Rectal smooth muscle tissue (tissue), 1 donor: ENCODE measurements around the gene NUP98.
A peak's percentile ranks its signal among the peaks of the same experiment; 100 is the strongest.
"Not testable (repeated sequence)": the region's sequence is repeated elsewhere in the genome, so short reads cannot be mapped to it uniquely, and the experiment has no call there.

ENCODE experiments used
- H3K27ac ChIP-seq: one replicate; pipeline ENCODE4 v1.7.0; 2013; ENCODE audit warnings: low read depth, low read length, inconsistent platforms
- H3K27me3 ChIP-seq: one replicate; pipeline ENCODE4 v1.7.0; 2013; ENCODE audit warnings: low read length; ENCODE audit not compliant: control insufficient read depth, insufficient read depth
- H3K36me3 ChIP-seq: one replicate; pipeline ENCODE4 v1.7.0; 2013; ENCODE audit warnings: low read length; ENCODE audit not compliant: control insufficient read depth, insufficient read depth
- H3K4me1 ChIP-seq: one replicate; pipeline ENCODE4 v1.7.0; 2013; ENCODE audit warnings: low read length; ENCODE audit not compliant: control insufficient read depth, insufficient read depth
- H3K4me3 ChIP-seq: one replicate; pipeline ENCODE4 v1.7.0; 2013; ENCODE audit warnings: low read length
- H3K9ac ChIP-seq: one replicate; pipeline ENCODE4 v1.7.0; 2013; ENCODE audit warnings: low read length

Gene NUP98

DNA sequence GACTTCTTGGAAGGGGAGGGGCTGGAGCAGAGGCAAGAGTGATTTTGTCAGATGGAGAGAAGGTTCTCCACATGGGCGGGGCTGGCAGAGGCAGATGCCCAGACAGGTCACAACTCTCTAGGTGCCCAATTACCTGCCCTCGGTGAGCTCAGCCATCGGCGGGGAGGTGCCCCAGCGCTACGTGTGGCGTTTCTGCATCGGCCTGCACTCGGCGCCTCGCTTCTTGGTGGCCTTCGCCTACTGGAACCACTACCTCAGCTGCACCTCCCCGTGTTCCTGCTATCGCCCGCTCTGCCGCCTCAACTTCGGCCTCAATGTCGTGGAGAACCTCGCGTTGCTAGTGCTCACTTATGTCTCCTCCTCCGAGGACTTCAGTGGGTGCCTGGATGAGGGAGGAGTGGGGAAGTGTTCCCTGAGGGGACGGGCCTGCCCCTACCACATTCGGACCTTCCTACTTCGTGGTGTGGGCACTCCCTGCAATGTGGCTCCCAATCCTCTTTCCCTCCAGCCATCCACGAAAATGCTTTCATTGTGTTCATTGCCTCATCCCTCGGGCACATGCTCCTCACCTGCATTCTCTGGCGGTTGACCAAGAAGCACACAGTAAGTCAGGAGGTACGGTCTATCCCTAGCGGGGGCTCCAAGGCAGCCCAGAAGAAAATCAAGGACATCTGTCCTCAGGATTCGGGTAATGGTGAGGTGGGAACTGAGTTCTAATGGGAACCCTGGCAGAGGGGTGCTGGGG is 26.6 kb upstream of the NUP98 start:
- Histone ChIP-seq H3K36me3 (peaks cover 26% of the 10 kb centered on the region), H3K4me1 (no peaks in the 10 kb centered on the region), H3K9ac (no peak overlapping the region), H3K27me3 (no peaks in the 10 kb centered on the region), H3K4me3 (no peak overlapping the region), H3K27ac (no peak overlapping the region)

GRCh38 chr11:3823303-3823702 is 25.9 kb upstream of the NUP98 start:
- no peak overlapping the region for H3K9ac ChIP-seq
- H3K4me1 ChIP-seq = no peaks in the 10 kb centered on the region
- H3K4me3 ChIP-seq = no peak overlapping the region
- peaks cover 26% of the 10 kb centered on the region for H3K36me3 ChIP-seq
- no peak overlapping the region for H3K27ac ChIP-seq
- H3K27me3 ChIP-seq = no peaks in the 10 kb centered on the region

DNA sequence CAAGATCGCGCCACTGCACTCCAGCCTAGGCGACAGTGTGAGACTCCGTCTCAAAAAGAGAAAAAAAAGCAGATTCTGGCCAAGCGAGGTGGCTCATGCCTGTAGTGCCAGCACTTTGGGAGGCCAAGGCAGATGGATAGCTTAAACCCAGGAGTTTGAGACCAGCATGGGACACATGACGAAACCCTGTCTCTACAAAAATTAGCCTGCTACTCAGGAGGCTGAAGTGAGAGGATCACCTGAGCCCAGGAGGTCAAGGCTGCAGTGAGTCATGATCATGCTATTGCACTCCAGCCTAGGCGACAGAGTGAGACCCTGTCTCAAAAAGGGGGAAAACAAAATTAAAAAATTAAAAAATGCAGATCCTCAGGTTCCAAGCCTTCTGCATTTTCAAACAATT is 25.0 kb upstream of the NUP98 start:
- H3K27ac ChIP-seq = no peak overlapping the region
- peaks cover 16% of the 10 kb centered on the region for H3K36me3 ChIP-seq
- no peak overlapping the region for H3K4me3 ChIP-seq
- H3K4me1 ChIP-seq = no peaks in the 10 kb centered on the region
- H3K27me3 ChIP-seq = no peaks in the 10 kb centered on the region
- no peak overlapping the region for H3K9ac ChIP-seq

DNA sequence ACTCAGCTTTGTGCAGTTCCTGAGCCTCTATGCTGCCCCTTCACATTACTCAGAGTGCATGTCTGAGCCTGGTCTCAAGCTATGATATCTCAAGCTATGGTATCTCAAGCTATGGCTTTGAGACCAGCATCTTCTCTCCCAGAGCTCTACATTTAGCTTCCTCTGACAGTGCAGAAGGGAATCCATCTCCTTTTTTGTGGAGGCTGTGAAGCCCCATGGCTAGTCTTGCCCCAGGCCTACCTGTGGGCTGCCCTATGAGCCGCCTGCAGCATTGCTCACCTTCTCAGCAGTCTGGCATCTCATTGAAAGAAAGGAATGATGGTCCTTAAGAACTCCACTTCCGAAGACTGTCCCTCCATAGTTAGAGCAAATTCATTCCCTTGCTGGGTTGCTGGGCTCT is 23.6 kb upstream of the NUP98 start:
- Histone ChIP-seq H3K4me3 (no peak overlapping the region), H3K27me3 (no peaks in the 10 kb centered on the region), H3K27ac (no peak overlapping the region), H3K9ac (no peak overlapping the region), H3K36me3 (peaks cover 9% of the 10 kb centered on the region), H3K4me1 (no peaks in the 10 kb centered on the region)

DNA sequence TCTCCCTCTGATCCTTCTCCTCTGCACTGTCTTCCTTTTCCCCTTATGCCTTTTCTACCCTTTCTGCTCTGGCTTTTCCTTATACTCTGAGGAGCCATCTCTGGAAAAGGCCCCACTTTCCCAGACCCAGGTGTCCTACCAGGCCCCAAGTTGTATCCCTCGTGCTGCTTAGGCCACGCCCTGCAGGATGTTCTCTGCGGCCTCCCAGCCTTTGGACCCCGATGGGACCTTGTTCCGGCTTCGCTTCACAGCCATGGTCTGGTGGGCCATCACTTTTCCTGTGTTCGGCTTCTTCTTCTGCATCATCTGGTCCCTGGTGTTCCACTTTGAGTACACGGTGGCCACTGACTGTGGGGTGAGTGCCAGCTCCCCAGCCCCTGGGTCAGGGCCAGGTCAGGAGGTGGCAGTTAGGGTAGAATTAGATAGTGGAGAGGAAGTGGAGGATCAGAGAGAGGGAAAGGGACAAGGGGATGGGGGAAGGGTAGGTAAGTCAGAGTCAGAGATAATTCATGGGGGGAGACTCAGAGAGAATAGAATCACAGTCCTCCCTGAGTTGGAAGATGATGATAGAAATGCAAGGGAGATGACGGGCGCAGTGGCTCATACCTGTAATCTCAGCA is 19.9 kb upstream of the NUP98 start:
- no peak overlapping the region for H3K27ac ChIP-seq
- H3K27me3 ChIP-seq = no peaks in the 10 kb centered on the region
- H3K4me3 ChIP-seq = no peak overlapping the region
- peaks cover 3% of the 10 kb centered on the region for H3K36me3 ChIP-seq
- no peaks in the 10 kb centered on the region for H3K4me1 ChIP-seq
- no peak overlapping the region for H3K9ac ChIP-seq

DNA sequence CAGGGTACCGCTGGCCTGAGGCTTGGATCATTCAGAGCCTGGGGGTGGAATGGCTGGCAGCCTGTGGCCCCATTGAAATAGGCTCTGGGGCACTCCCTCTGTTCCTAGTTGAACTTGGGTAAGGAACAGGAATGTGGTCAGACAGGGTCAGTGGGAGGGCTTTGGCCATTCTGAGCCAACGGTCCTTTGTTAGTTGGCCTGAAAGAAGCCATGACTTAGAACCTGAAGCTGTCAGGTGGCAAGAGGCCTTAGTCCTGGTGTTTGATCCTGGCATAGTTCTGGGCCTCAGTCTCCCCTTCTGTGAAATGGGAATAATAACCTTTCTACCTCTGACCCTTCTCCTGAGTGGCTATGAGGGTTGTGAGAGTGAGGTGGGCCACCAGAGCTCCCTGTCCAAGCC is 19.3 kb upstream of the NUP98 start:
- Histone ChIP-seq H3K4me3 (no peak overlapping the region), H3K4me1 (no peaks in the 10 kb centered on the region), H3K27ac (no peak overlapping the region), H3K36me3 (peaks cover 3% of the 10 kb centered on the region), H3K27me3 (no peaks in the 10 kb centered on the region), H3K9ac (no peak overlapping the region)

GRCh38 chr11:3815845-3816244 is 18.5 kb upstream of the NUP98 start:
- no peaks in the 10 kb centered on the region for H3K27me3 ChIP-seq
- peaks cover under 1% of the 10 kb centered on the region for H3K36me3 ChIP-seq
- no peaks in the 10 kb centered on the region for H3K4me1 ChIP-seq
- H3K27ac ChIP-seq = no peak overlapping the region
- no peak overlapping the region for H3K4me3 ChIP-seq
- H3K9ac ChIP-seq = no peak overlapping the region

- H3K36me3 ChIP-seq, H3K4me1 ChIP-seq, H3K27ac ChIP-seq, H3K9ac ChIP-seq, H3K27me3 ChIP-seq, H3K4me3 ChIP-seq: not testable (repeated sequence)
Measured at GRCh38 chr11:3814832-3815231, 17.5 kb upstream of the NUP98 start.

DNA sequence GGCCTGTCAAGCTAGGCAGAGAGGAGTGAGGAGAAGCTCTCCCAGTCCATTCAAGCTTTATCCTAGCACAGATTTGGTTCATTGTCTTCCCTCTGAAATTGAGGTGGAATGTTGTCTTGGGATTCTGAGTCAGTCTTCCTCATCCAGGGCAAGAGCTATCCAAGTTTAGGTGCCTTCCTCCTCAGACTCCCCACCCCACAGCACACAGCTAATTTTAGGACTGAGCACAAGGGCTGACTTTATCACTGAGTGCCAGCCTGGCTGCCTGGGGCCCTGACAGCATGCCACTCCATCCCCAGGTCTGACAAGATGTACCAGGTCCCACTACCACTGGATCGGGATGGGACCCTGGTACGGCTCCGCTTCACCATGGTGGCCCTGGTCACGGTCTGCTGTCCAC is 13.6 kb upstream of the NUP98 start:
- Histone ChIP-seq H3K36me3 (no peaks in the 10 kb centered on the region), H3K4me1 (peaks cover 3% of the 10 kb centered on the region), H3K27ac (no peak overlapping the region), H3K27me3 (no peaks in the 10 kb centered on the region), H3K9ac (no peak overlapping the region), H3K4me3 (no peak overlapping the region)

DNA sequence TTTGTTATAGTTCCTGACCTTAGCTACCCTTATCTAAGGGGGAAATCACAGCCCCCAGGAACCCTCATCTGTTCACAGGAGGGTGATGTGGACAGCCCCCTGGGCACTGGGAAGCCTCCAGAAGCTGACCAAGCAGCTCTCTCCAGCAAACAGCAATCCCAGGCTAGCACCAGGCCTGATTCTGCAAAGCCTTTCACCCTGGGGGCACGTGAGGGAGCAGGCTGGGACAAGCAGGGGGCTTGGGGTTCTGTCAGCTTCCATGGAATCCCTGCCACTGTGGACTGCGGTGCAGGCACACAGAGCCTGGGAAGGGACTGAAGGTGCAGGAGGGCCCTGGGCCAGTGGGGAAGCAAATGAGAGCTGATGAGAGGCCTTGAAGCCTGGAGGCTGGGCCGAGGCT is 13.1 kb upstream of the NUP98 start:
- Histone ChIP-seq H3K27ac (no peak overlapping the region), H3K36me3 (no peaks in the 10 kb centered on the region), H3K9ac (no peak overlapping the region), H3K4me1 (peaks cover 3% of the 10 kb centered on the region), H3K27me3 (no peaks in the 10 kb centered on the region), H3K4me3 (no peak overlapping the region)

DNA sequence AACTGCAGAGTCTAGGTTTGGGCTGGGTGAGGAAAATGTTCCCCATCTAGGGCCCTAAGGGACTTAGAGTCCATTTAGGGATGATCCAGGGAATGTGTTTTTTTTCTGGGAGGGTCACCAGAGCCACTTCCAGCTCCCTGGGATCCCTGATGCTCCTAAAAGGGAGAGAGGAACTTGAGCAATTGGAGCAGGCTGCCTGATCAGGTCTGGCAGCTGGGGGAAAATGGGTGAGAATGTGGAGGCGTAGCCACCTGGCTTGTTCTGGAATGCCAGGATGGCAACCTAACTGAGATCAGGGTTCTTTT is 12.2 kb upstream of the NUP98 start:
- Histone ChIP-seq H3K4me3 (no peak overlapping the region), H3K27ac (no peak overlapping the region), H3K36me3 (no peaks in the 10 kb centered on the region), H3K9ac (no peak overlapping the region), H3K4me1 (peaks cover 3% of the 10 kb centered on the region), H3K27me3 (no peaks in the 10 kb centered on the region)

- H3K4me1 ChIP-seq = peaks cover 3% of the 10 kb centered on the region
- H3K27ac ChIP-seq = no peak overlapping the region
- H3K27me3 ChIP-seq = no peaks in the 10 kb centered on the region
- peak overlapping the region; percentile 7 for H3K9ac ChIP-seq
- H3K36me3 ChIP-seq = no peaks in the 10 kb centered on the region
- H3K4me3 ChIP-seq = peak overlapping the region; percentile 85
Measured at GRCh38 chr11:3808861-3809623, 11.7 kb upstream of the NUP98 start.
